ENCODE measurements around the gene MYO1C. TPM values are rescaled to one million over a fixed set of nuclear protein-coding genes. Genes with fewer than 3 reads are reported as not detected.

The MYO1C gene
- total and polyA plus RNA-seq, 2 of the 8 experiments (the other 6 are each of a cell fraction or from before 2014, with no cell fraction given), result 40.1 to 78.6 TPM

- Histone ChIP-seq H2BK15ac (ENCODE audit: low read length) (no peak overlapping the region), H3K9ac (replicated peaks in 1 of 4; ENCODE audit: extremely low read depth in 1 of 4, low read depth in 3 of 4, low read length in 3 of 4) (no peak overlapping the region), H2BK5ac (ENCODE audit: low read depth, low read length) (no peak overlapping the region), H3K56ac (replicated peaks; ENCODE audit: insufficient read length, low read depth, low read length) (no peak overlapping the region), H3K4me3 (ENCODE audit: extremely low read depth in 1 of 4, insufficient read depth in 2 of 4, low read depth in 3 of 4, low read length in 4 of 4) (no peak overlapping the region), H2BK120ac (replicated peaks; ENCODE audit: low read depth, low read length) (no peak overlapping the region), H4K91ac (replicated peaks; ENCODE audit: insufficient read length, low read length) (no peak overlapping the region), H3K18ac (ENCODE audit: extremely low read depth, low read length) (no peak overlapping the region), H3K79me1 (ENCODE audit: low read depth, low read length) (peaks cover 3% of the 10 kb centered on the region; the same call in 1 of the 2 replicates), H3K9me3 (ENCODE audit: insufficient read depth in 2 of 2, low read depth in 1 of 2, low read length in 1 of 2) (no peaks in the 10 kb centered on the region), H2AFZ (ENCODE audit: low read length) (no peak overlapping the region), H4K8ac (ENCODE audit: extremely low read depth, insufficient read depth, low read length) (no peak overlapping the region), H2AK5ac (ENCODE audit: low read depth, low read length) (no peak overlapping the region), H4K5ac (ENCODE audit: insufficient read length, low read depth, low read length) (no peak overlapping the region), H3K23me2 (ENCODE audit: low read depth, low read length) (no peaks in the 10 kb centered on the region), H4K20me1 (replicated peaks in 1 of 2; ENCODE audit: control insufficient read depth in 1 of 2, insufficient read depth in 2 of 2, low read length in 2 of 2) (peaks cover 0 to 8% of the 10 kb centered on the region in 2 experiments), H2BK12ac (ENCODE audit: low read depth, low read length) (no peak overlapping the region), H3K14ac (ENCODE audit: insufficient read length) (no peak overlapping the region), H3K4me1 (replicated peaks in 1 of 4; ENCODE audit: control insufficient read depth in 3 of 4, insufficient read depth in 4 of 4, low read length in 3 of 4) (no peaks in the 10 kb centered on the region), H3K4ac (replicated peaks; ENCODE audit: insufficient read length, low read depth, low read length) (no peak overlapping the region), H3K4me2 (ENCODE audit: insufficient read depth in 1 of 2, low read depth in 2 of 2, low read length in 2 of 2) (no peak overlapping the region), H3K36me3 (ENCODE audit: control insufficient read depth in 2 of 4, insufficient read depth in 4 of 4, low read length in 3 of 4) (peaks cover 0 to 31% (median 21%) of the 10 kb centered on the region in 4 experiments; a peak in 7 of 8 replicates), H3K27ac (ENCODE audit: low read depth, low read length) (no peak overlapping the region), H3K23ac (ENCODE audit: insufficient read length) (no peak overlapping the region), H2BK20ac (ENCODE audit: low read length) (no peak overlapping the region), H3K79me2 (ENCODE audit: control insufficient read depth in 1 of 2, insufficient read depth in 2 of 2, low read length in 2 of 2) (peaks cover 0 to 16% of the 10 kb centered on the region in 2 experiments; a peak in 2 of 4 replicates), H3K27me3 (replicated peaks in 1 of 4; ENCODE audit: control insufficient read depth in 3 of 4, extremely low read depth in 1 of 4, insufficient read depth in 3 of 4, low read length in 3 of 4) (no peaks in the 10 kb centered on the region)
- ChIA-PET POLR2A (ENCODE audit: partially characterized antibody) (interaction anchor here (0.6 kb wide), 1 partner anchor 94 kb away, joined by 3 read pairs; no protein-coding TSS in a partner anchor), CTCF (ENCODE audit: partially characterized antibody) (no interaction called here)
- 82% methylated on average over 2 of the region's 2 CpGs; no CpG with 5 or more reads in 1 of the 2 experiments for WGBS, 2 experiments (ENCODE audit: extremely low coverage in 1 of 2, insufficient coverage in 1 of 2, insufficient read length in 1 of 2, insufficient replicate concordance in 2 of 2, low coverage in 1 of 2, low lambda C conversion rate in 2 of 2, missing lambda C conversion rate in 1 of 2)
- no peak for FAIRE-seq
- no peak for DNase-seq (ENCODE audit: low read depth in 1 of 2, low spot score in 2 of 2)
- TF ChIP-seq CBX5 (IDR thresholded peaks at IDR 0.05; ENCODE audit: low read depth, low read length) (no peak), KDM1A (IDR thresholded peaks at IDR 0.05; ENCODE audit: borderline replicate concordance, low read length) (no peak), CHD1 (IDR thresholded peaks at IDR 0.05; ENCODE audit: low read depth, low read length) (no peak), KDM4A (IDR thresholded peaks at IDR 0.05; ENCODE audit: low read depth, low read length, severe bottlenecking) (no peak), EP300 (IDR thresholded peaks at IDR 0.05; ENCODE audit: borderline replicate concordance in 1 of 2, low read depth in 2 of 2, low read length in 2 of 2) (no peak), EGR1 (IDR thresholded peaks at IDR 0.05; ENCODE audit: borderline replicate concordance, low read depth, low read length) (no peak), NANOG (IDR thresholded peaks at IDR 0.05; ENCODE audit: insufficient read depth, low read depth, low read length, poor library complexity, severe bottlenecking) (no peak), RXRA (IDR thresholded peaks at IDR 0.05; ENCODE audit: insufficient read depth, low read depth, low read length) (no peak)
Observed at GRCh38 chr17:1420981-1421380, 71.5 kb downstream of the MYO1C start.
